ENCODE data around the gene RTN1.

The RTN1 gene

GRCh38 chr14:59638885-59639284 is 231.7 kb downstream of the RTN1 start:
- H3K4me3 ChIP-seq (ENCODE audit: low read length), result no peak overlapping the region
- H3K27ac ChIP-seq (ENCODE audit: low read length), result peak overlapping the region; percentile 10; the same call in 1 of the 2 replicates
- H3K79me2 ChIP-seq (ENCODE audit: low read length), result no peaks in the 10 kb centered on the region
- no peak overlapping the region for H2AFZ ChIP-seq (ENCODE audit: low read depth, low read length)
- H4K20me1 ChIP-seq (ENCODE audit: insufficient read depth, low read length), result no peaks in the 10 kb centered on the region
- H3K4me2 ChIP-seq (ENCODE audit: low read length), result peak overlapping the region; percentile 11; the same call in 1 of the 2 replicates
- H3K36me3 ChIP-seq (replicated peaks; ENCODE audit: low read depth, low read length), result peaks cover 2% of the 10 kb centered on the region
- no peak overlapping the region for H3K9ac ChIP-seq (ENCODE audit: low read length)
- H3K4me1 ChIP-seq (ENCODE audit: low read length), result peaks cover 25% of the 10 kb centered on the region
- peaks cover 6% of the 10 kb centered on the region for H3K9me3 ChIP-seq (ENCODE audit: insufficient read depth, low read length)
- TF ChIP-seq EZH2phosphoT487 (IDR thresholded peaks at IDR 0.05; ENCODE audit: low read depth) (no peak), CTCF (IDR thresholded peaks at IDR 0.05; ENCODE audit: low read depth, low read length) (no peak)
- no peaks in the 10 kb centered on the region for H3K27me3 ChIP-seq (ENCODE audit: low read depth, low read length)

- no peaks in the 10 kb centered on the region for H3K27me3 ChIP-seq (ENCODE audit: low read depth, low read length)
- no peaks in the 10 kb centered on the region for H3K36me3 ChIP-seq (replicated peaks; ENCODE audit: low read depth, low read length)
- H3K9me3 ChIP-seq (ENCODE audit: insufficient read depth, low read length), result no peaks in the 10 kb centered on the region
- no peak for TF ChIP-seq CTCF (IDR thresholded peaks at IDR 0.05; ENCODE audit: low read depth, low read length)
- no peak overlapping the region for H3K27ac ChIP-seq (ENCODE audit: low read length)
- no peaks in the 10 kb centered on the region for H3K79me2 ChIP-seq (ENCODE audit: low read length)
- no peak overlapping the region for H3K9ac ChIP-seq (ENCODE audit: low read length)
- H3K4me3 ChIP-seq (ENCODE audit: low read length), result no peak overlapping the region
- H3K4me1 ChIP-seq (ENCODE audit: low read length), result peaks cover 34% of the 10 kb centered on the region
- no peaks in the 10 kb centered on the region for H4K20me1 ChIP-seq (ENCODE audit: insufficient read depth, low read length)
- no peak overlapping the region for H2AFZ ChIP-seq (ENCODE audit: low read depth, low read length)
- H3K4me2 ChIP-seq (ENCODE audit: low read length), result peak overlapping the region; percentile 39
Measured at GRCh38 chr14:59634617-59635016, 236.0 kb downstream of the RTN1 start.

- Histone ChIP-seq H3K27me3 (ENCODE audit: low read depth, low read length) (peaks cover 5% of the 10 kb centered on the region; the same call in 1 of the 2 replicates), H3K4me3 (ENCODE audit: low read length) (no peak overlapping the region), H3K27ac (ENCODE audit: low read length) (no peak overlapping the region)
Measured at GRCh38 chr14:59633486-59633885, 237.1 kb downstream of the RTN1 start.

GRCh38 chr14:59632381-59632780 is 238.2 kb downstream of the RTN1 start:
- Histone ChIP-seq H4K20me1 (ENCODE audit: insufficient read depth, low read length) (no peaks in the 10 kb centered on the region), H3K9ac (ENCODE audit: low read length) (no peak overlapping the region), H3K9me3 (ENCODE audit: insufficient read depth, low read length) (no peaks in the 10 kb centered on the region), H3K36me3 (replicated peaks; ENCODE audit: low read depth, low read length) (no peaks in the 10 kb centered on the region), H3K27ac (ENCODE audit: low read length) (no peak overlapping the region), H3K4me2 (ENCODE audit: low read length) (no peak overlapping the region), H2AFZ (ENCODE audit: low read depth, low read length) (no peak overlapping the region), H3K79me2 (ENCODE audit: low read length) (no peaks in the 10 kb centered on the region), H3K4me1 (ENCODE audit: low read length) (peaks cover 22% of the 10 kb centered on the region), H3K4me3 (ENCODE audit: low read length) (no peak overlapping the region), H3K27me3 (ENCODE audit: low read depth, low read length) (peaks cover 5% of the 10 kb centered on the region; the same call in 1 of the 2 replicates)
- no peak for TF ChIP-seq EZH2phosphoT487 (IDR thresholded peaks at IDR 0.05; ENCODE audit: low read depth)
- TF ChIP-seq CTCF (IDR thresholded peaks at IDR 0.05; ENCODE audit: low read depth, low read length), result peak; percentile 86

More at GRCh38 chr14:59633486-59633885, 237.1 kb downstream of the RTN1 start:
- Histone ChIP-seq H3K4me1 (ENCODE audit: low read length) (peaks cover 24% of the 10 kb centered on the region), H3K9ac (ENCODE audit: low read length) (no peak overlapping the region), H3K9me3 (ENCODE audit: insufficient read depth, low read length) (no peaks in the 10 kb centered on the region), H4K20me1 (ENCODE audit: insufficient read depth, low read length) (no peaks in the 10 kb centered on the region), H3K79me2 (ENCODE audit: low read length) (no peaks in the 10 kb centered on the region), H3K4me2 (ENCODE audit: low read length) (peak overlapping the region; percentile 18), H3K36me3 (replicated peaks; ENCODE audit: low read depth, low read length) (no peaks in the 10 kb centered on the region), H2AFZ (ENCODE audit: low read depth, low read length) (no peak overlapping the region)
- no peak for TF ChIP-seq CTCF (IDR thresholded peaks at IDR 0.05; ENCODE audit: low read depth, low read length)
- TF ChIP-seq EZH2phosphoT487 (IDR thresholded peaks at IDR 0.05; ENCODE audit: low read depth), result no peak

Data from OCI-LY3 (cell line).